HG03097 (cell line): ENCODE measurements around the gene GPNMB.

Source experiments
- ATAC-seq: cut with Tn5 transposase; IDR thresholded peaks from one replicate; pipeline ENCODE4 v1.9.1; 2021; ENCODE audit not compliant: unreplicated experiment, low FRiP score

GPNMB gene

DNA sequence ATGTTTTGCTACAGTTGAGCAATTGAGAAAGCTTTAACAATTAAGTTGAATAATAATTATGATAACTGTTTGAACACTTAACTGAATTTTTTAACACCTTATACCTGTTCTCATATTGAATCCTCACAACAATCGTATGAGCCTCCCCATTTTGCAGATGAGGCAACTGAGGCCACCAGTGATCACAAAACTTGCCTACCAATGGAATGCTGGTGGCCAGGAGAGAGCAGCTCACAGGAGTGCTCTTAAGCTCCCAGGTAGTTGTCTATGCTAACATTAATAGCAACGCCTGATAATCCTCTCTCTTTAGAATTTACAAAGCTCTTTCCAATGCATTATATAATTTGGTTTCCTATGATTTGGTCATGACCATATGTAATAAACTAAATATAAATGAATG, 21.6 kb downstream of the GPNMB start:
- ATAC-seq: no peak

- no peak for ATAC-seq
These were observed 22.2 kb downstream of the GPNMB start for GRCh38 chr7:23268746-23269145.

DNA sequence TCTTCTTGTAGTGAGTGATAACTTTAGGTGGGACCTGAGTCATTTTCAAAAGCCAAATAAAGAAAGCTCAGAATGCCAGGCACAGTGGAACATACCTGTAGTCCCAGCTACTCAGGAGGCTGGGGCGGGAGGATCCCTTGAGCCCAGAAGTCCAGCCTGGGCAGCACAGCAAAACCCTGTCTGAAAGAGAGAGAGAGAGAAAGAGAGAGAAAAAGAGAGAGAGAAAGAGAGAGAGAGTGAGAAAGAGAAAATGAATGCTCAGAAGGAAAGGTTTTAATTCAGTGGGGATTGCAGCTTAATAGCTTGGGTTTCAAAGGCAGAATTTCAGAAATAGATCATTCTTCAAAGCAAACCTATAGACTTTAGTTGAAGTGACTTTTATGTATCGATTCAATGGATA, 25.7 kb downstream of the GPNMB start:
- no peak for ATAC-seq

DNA sequence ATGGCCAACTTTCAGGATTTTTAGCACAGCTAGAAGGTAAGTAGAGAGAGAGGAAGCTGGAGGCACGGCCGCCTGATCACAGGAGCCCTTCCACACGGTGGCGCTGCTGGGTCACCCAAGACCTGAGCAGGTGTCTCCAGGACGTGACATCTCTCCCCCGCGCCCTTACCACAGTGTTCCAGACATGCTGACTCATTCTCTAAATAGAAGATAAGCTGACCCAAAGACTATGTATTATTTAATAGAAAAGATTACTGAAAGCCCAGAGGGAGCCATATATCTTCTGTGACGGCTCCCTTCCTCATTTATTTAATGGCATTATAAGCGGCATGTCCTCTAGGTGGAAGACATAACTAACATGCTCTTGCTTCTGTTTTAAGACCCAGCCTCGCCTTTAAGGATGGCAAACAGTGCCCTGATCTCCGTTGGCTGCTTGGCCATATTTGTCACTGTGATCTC, 26.6 kb downstream of the GPNMB start:
- peak; percentile 95 for ATAC-seq

GRCh38 chr7:23275912-23276311, 29.3 kb downstream of the GPNMB start:
- ATAC-seq: no peak

DNA sequence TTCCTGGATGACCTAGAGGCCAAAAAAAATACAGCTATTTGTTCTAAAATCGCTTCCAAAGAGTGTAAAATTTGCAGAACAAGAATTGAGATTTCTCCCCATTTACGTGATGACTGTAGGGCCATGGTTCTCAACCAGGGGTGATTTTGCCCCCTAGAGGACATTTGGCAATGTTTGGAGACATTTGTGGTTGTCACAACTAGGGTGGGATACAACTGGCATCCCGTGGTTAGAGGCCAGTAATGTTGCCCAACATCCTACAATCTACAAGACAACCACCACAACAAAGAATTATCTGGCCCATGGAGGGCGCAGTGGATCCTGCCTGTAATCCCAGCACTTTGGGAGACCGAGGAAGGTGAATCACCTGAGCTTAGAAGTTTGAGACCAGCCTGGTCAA, 29.8 kb downstream of the GPNMB start:
- no peak for ATAC-seq

DNA sequence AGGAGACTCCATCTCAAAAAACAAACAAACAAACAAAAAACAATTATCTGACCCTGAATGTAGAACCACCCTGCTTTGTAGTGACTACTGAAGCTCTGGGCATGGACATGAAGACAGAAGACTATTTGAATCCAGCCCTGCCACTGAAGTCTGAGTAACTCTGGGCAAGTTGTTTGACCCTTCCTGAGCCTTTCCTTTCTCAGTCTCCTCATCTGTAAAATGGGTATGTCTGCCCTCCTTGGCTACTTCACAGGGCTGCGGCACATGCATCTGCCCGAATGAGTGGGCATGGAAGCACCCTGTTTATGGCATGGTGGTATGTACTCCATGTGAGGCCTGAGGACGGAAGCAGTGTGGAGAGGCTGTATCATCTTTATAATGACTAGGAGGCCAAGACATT, 30.4 kb downstream of the GPNMB start:
- ATAC-seq: no peak

DNA sequence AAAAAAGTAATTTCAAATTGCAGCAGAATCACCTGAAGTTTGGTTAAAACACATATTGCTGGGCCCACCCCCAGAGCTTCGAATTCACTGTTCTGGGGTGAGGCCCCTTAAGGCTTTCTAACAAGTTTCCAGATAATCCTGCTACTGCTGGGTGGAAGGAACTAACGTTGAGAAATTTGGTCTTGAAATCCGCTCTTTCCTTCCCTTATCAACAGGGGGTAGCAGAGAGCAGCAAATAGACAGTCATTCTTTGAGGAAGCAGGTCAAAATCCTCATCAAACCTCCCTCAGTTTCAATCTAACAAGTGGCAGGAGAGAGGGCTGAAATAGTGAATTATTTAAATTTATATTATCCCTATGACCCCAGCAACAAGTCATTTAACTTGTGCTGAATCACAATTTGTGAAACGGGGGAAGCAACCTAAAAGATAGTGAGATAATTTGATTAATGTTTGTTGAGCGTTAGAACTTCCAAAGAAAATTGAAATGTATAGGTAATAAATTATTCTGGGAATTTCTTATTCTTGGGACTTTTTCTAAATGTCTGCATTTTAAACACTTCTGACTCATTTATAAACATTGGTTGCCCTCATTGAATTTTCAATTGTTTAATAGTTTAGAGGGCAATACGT, 30.9 kb downstream of the GPNMB start:
- ATAC-seq: no peak

GRCh38 chr7:23279819-23280525, 33.4 kb downstream of the GPNMB start:
- no peak for ATAC-seq

- no peak for ATAC-seq
These were observed 36.5 kb downstream of the GPNMB start for GRCh38 chr7:23283086-23283485.

DNA sequence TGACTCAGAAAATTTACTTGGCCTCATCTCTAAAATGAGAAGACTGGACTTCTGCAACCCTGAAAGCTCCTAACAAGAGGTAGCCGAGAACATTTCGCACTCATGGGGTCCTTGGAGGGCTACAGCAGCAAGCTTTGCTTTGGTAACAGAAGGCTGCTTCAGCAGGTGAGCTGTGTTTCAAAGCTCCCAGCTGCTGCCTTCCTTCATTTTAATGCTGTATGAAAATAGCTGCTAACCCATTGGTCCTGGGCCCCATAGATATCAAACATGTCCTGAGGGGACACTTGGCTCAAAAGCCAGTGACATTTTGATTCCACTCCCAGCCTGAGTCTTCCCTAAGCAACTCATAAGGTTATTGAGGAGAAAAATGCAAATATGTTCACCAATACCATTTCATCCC, 38.3 kb downstream of the GPNMB start:
- ATAC-seq: no peak

DNA sequence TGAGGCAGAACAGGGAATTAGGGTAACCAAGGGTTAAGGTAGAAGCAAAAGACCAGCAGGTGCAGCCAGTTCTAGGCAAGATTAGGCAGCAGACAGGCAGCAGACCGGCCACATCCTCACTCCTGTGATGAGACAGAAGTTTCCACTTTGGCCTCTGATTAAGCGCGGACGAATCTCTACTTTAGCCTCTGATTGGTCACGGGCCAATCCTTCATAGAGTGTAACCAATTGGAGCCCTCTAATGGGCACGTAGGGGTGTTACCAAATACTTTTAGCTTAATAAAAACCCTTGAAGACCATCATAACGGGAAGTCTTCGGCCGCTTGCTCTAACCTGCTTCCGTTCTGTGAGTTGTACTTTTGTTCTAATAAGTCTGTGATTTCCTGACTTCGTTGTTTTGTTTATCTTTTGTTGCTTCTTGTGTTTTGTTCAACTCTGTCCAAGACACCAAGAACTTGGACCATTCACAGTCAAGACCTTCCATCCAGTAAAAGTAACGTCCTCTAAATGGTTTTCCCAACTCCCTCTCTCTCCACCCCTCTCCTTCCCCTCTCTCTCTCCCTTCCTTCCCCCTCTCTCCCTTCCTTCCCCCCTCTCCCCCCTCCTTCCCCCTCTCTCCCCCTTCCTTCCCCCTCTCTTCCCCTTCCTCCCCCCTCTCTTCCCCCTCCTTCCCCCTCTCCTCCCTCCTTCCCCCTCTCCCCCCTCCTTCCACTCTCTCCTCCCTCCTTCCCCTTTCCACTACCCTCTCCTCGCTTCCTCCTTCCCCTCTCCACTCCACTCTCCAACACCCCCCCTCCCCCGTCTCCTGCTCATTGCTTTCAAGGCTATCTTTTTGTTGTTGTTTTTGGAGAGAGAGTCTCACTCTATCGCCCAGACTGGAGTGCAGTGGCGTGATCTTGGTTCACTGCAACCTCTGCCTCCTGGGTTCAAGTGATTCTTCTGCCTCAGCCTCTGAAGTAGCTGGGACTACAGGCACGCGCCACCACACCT, 39.4 kb downstream of the GPNMB start:
- no peak for ATAC-seq

DNA sequence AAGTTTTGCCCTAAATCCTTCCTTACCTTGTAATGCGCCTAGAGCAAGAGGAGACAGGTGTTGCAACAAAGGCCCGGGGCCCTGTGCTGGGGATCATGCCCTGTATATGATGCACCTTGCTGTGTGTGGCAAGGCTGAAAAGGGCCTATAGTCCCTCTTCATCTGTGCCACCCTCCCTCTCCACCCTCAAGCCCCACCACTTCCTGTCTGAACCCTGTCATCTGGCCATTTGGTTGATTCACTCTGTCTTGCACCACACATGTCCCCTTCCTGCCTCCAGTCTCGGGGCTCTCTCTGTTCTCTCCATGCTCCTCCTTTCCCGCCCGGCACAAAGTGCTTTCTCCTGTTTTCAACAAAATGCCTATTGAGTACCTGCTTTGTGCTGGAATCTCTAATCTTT, 41.0 kb downstream of the GPNMB start:
- no peak for ATAC-seq

- no peak for ATAC-seq
These were observed 44.4 kb downstream of the GPNMB start for GRCh38 chr7:23290993-23291392.

GRCh38 chr7:23291957-23292560, 45.5 kb downstream of the GPNMB start:
- no peak for ATAC-seq

GRCh38 chr7:23292623-23293022, 46.0 kb downstream of the GPNMB start:
- ATAC-seq: no peak

- no peak for ATAC-seq
These were observed 47.0 kb downstream of the GPNMB start for GRCh38 chr7:23293500-23294073.

GRCh38 chr7:23294549-23295400, 48.2 kb downstream of the GPNMB start:
- ATAC-seq: no peak

DNA sequence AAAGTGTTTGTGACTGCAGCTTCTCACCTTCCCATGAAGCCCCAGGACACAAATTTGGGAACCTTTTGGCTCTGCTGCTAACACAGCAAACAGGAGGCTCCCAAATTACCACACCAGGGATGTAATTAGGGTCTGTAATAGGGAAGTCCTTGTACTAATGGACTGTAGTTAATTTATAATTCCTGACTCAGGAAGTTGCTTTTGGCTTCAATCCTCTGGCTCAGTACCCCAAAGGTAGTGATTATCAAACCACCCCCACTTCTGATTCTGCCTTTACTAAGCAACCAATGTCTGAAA, 48.8 kb downstream of the GPNMB start:
- no peak for ATAC-seq
